HepG2 (cell line): ENCODE measurements around the gene ST3GAL5. TPM values are rescaled to one million over a fixed set of nuclear protein-coding genes. Genes with fewer than 3 reads are reported as not detected.

Experiments
- ATAC-seq: fragments of 200-7000 bp; cut with Tn5 transposase; 3 replicates; pipeline ENCODE4 v1.9.1; 2020; ENCODE audit warnings: mild to moderate bottlenecking, moderate library complexity
- BruUV-seq: library from RNA; stranded (reverse); fragments of 400-500 nt; replicated peaks from 2 replicates; lab custom pipeline; 2021; lab: Mats Ljungman, UMichigan
- CTCF ChIA-PET: fragments of 300-600 bp; formaldehyde crosslinking; extraction: SDS; loops from one replicate; lab custom pipeline; 2021; ENCODE audit warnings: low total read pairs, inconsistent platforms, low intra/inter-chr PET ratio; lab: Yijun Ruan, JAX
- POLR2A ChIA-PET: fragments of 350-600 bp; sonication (Branson Sonifier 250); formaldehyde crosslinking; loops from one replicate; lab custom pipeline; 2020; ENCODE audit warnings: antibody characterized with exemption, inconsistent platforms; lab: Yijun Ruan, JAX
- DNase-seq: peaks from one replicate; pipeline ENCODE4 v3.0.0-alpha.2; 2015; ENCODE audit warnings: low spot score
- FAIRE-seq: peaks from 3 replicates; lab custom pipeline; 2011; peaks lifted over from hg19 to GRCh38; lab: Jason Lieb, UNC
- H2AFZ ChIP-seq: one replicate; pipeline ENCODE4 v1.6.1; 2011; ENCODE audit warnings: low read length, inconsistent platforms
- H3K27ac ChIP-seq: fragments of 300-600 bp; 3 replicates; pipeline ENCODE4 v1.8.0; 2011; ENCODE audit warnings: mixed run types, mild to moderate bottlenecking, mixed read lengths, low read length, inconsistent platforms; ENCODE audit not compliant: insufficient read depth; ENCODE audit errors: extremely low read length
- H3K27me3 ChIP-seq, 2 experiments: fragments of 200-600 bp in 1 of 2; 2 replicates in 1 of 2; 3 replicates in 1 of 2; pipeline versions ENCODE4 v1.6.0 to v1.8.0; 2011; ENCODE audit warnings: low read length in 2 of 2, mild to moderate bottlenecking in 2 of 2, moderate library complexity in 2 of 2, inconsistent platforms in 1 of 2; ENCODE audit not compliant: insufficient read depth in 2 of 2, control insufficient read depth in 1 of 2
- H3K36me3 ChIP-seq, 2 experiments: fragments of 200-600 bp in 1 of 2; replicated peaks in 1 of 2; 2 replicates in 1 of 2; 3 replicates in 1 of 2; pipeline versions ENCODE4 v1.5.1 to v1.8.0; 2011; ENCODE audit warnings: low read length in 2 of 2, inconsistent platforms in 1 of 2; ENCODE audit not compliant: insufficient read depth in 2 of 2, control insufficient read depth in 1 of 2
- H3K4me1 ChIP-seq: 2 replicates; pipeline ENCODE4 v1.5.1; 2012; ENCODE audit warnings: low read length, inconsistent platforms; ENCODE audit not compliant: insufficient read depth
- H3K4me2 ChIP-seq: 2 replicates; pipeline ENCODE4 v1.6.0; 2011; ENCODE audit warnings: low read depth, low read length, inconsistent platforms
- H3K4me3 ChIP-seq, 3 experiments: fragments of 200-600 bp in 1 of 3; sonication (generic), shearing (Covaris generic) in 1 of 3; replicated peaks in 1 of 3; 2 replicates each; pipeline ENCODE4 v1.5.1; 2011 to 2016; ENCODE audit warnings: low read length in 3 of 3, inconsistent platforms in 2 of 3, low read depth in 2 of 3, mild to moderate bottlenecking in 2 of 3, control low read depth in 1 of 3, mixed read lengths in 1 of 3; ENCODE audit not compliant: insufficient read depth in 1 of 3
- H3K79me2 ChIP-seq: one replicate; pipeline ENCODE4 v1.6.1; 2011; ENCODE audit warnings: low read length, inconsistent platforms; ENCODE audit not compliant: insufficient read depth
- H3K9ac ChIP-seq: 2 replicates; pipeline ENCODE4 v1.6.0; 2011; ENCODE audit warnings: mild to moderate bottlenecking, low read depth, low read length, inconsistent platforms; ENCODE audit not compliant: insufficient read depth
- H3K9me3 ChIP-seq: 2 replicates; pipeline ENCODE4 v1.5.1; 2012; ENCODE audit warnings: mild to moderate bottlenecking, low read length
- H4K20me1 ChIP-seq: 2 replicates; pipeline ENCODE4 v1.6.0; 2011; ENCODE audit warnings: inconsistent platforms, mild to moderate bottlenecking, low read length, moderate library complexity; ENCODE audit not compliant: insufficient read depth
- FOSL2 ChIP-seq: sonication (generic); formaldehyde crosslinking; IDR thresholded peaks from 2 replicates; pipeline ENCODE4 v1.4.0; 2020; ENCODE audit warnings: missing genetic modification reagents
- HOXD1 ChIP-seq: sonication (generic); formaldehyde crosslinking; IDR thresholded peaks from 2 replicates; pipeline ENCODE4 v1.5.0; 2020; ENCODE audit warnings: missing genetic modification reagents
- SMYD3 ChIP-seq: sonication (generic); formaldehyde crosslinking; IDR thresholded peaks from 2 replicates; pipeline ENCODE4 v1.8.1; 2023; ENCODE audit warnings: mild to moderate bottlenecking, missing genetic modification reagents
- WGBS: methylation state at CpG from one replicate; pipeline ENCODE4 v1.1.6; 2017; ENCODE audit warnings: low lambda C conversion rate; 5-methylcytosine and 5-hydroxymethylcytosine counted together
- in situ Hi-C: cut with HindIII; loops from 2 replicates; pipeline ENCODE4 v1.10.0; 2017; ENCODE audit warnings: low pct_unique_long_range_greater_than_20kb; ENCODE audit not compliant: extremely low pct_ligation_motif_present
- intact Hi-C: fragments of 100-400 bp; cut with micrococcal nuclease; formaldehyde crosslinking; loops from one replicate; pipeline ENCODE4 v1.10.0; 2022; ENCODE audit not compliant: unreplicated experiment
- polyA plus RNA-seq, 8 experiments: library from polyadenylated mRNA; depleted of rRNA in 3 of 8; stranded (reverse) in 7 of 8; unstranded in 1 of 8; fragments of >200 nt; fragmentation: Illumina TruSeq in 4 of 8; extraction: Trizol in 4 of 8; gene quantifications; 2 replicates each; pipeline versions ENCODE4 v1.2.1 to v1.2.3, GENCODE V29; 2011 to 2016; ENCODE audit warnings: low read depth in 4 of 8, missing spikeins in 1 of 8, mixed read lengths in 1 of 8; ENCODE audit not compliant: insufficient read depth in 1 of 8
- total RNA-seq, 5 experiments: library from RNA; depleted of rRNA; stranded (reverse); fragments of >200 nt; fragmentation: Illumina TruSeq; extraction: Trizol; gene quantifications; 2 replicates each; pipeline ENCODE4 v1.2.3, GENCODE V29; 2016; ENCODE audit warnings: low read depth in 1 of 5
- TF ChIP-seq, protein P1 (sequence below): sonication (generic); formaldehyde crosslinking; IDR thresholded peaks from 2 replicates; pipeline ENCODE4 v1.8.1; 2023; ENCODE audit warnings: mild to moderate bottlenecking, inconsistent platforms, moderate library complexity, missing genetic modification reagents, borderline replicate concordance

Gene ST3GAL5
- total and polyA plus RNA-seq, 2 of the 13 experiments (the other 11 are each of a cell fraction or from before 2014, with no cell fraction given) = 1.3 to 2.0 TPM

- H3K4me3 ChIP-seq = no peak overlapping the region
- no peak for ATAC-seq
- no peaks in the 10 kb centered on the region for H4K20me1 ChIP-seq
- intact Hi-C loops (no loop called here), in situ Hi-C loops (no loop called here)
- no peak for DNase-seq
- ChIA-PET POLR2A (interaction anchor here (1.5 kb wide), 1 partner anchor 13 kb away, joined by 3 read pairs; no protein-coding TSS in a partner anchor), CTCF (no interaction called here)
- 70% methylated on average over 4 of the region's 4 CpGs for WGBS
- H3K4me2 ChIP-seq = no peak overlapping the region
- H3K4me1 ChIP-seq = peaks cover 52% of the 10 kb centered on the region
- no peak for FAIRE-seq
- H3K27me3 ChIP-seq = no peaks in the 10 kb centered on the region; a peak in 1 of 5 replicates
- no peak overlapping the region for H2AFZ ChIP-seq
- no peak overlapping the region for H3K9ac ChIP-seq
- H3K36me3 ChIP-seq = no peaks in the 10 kb centered on the region
- no peaks in the 10 kb centered on the region for H3K79me2 ChIP-seq
- H3K27ac ChIP-seq = no peak overlapping the region
- BruUV-seq = no TSS peak
- H3K9me3 ChIP-seq = no peaks in the 10 kb centered on the region
- no peak for TF ChIP-seq HOXD1 (CRISPR knock-in tag)
- TF ChIP-seq, protein P1, sequence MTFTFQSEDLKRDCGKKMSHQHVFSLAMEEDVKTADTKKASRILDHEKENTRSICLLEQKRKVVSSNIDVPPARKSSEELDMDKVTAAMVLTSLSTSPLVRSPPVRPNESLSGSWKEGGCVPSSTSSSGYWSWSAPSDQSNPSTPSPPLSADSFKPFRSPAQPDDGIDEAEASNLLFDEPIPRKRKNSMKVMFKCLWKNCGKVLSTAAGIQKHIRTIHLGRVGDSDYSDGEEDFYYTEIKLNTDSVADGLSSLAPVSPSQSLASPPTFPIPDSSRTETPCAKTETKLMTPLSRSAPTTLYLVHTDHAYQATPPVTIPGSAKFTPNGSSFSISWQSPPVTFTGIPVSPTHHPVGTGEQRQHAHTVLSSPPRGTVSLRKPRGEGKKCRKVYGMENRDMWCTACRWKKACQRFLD (CRISPR knock-in tag) = no peak
Measured at GRCh38 chr2:85793584-85793983, 95.2 kb downstream of the ST3GAL5 start.

- peaks cover 55% of the 10 kb centered on the region for H3K4me1 ChIP-seq
- no peaks in the 10 kb centered on the region for H3K79me2 ChIP-seq
- no peaks in the 10 kb centered on the region for H4K20me1 ChIP-seq
- H2AFZ ChIP-seq = no peak overlapping the region
- FAIRE-seq (no peak), ATAC-seq (no peak), DNase-seq (no peak)
- no peaks in the 10 kb centered on the region for H3K9me3 ChIP-seq
- H3K4me2 ChIP-seq = no peak overlapping the region
- H3K36me3 ChIP-seq = no peaks in the 10 kb centered on the region
- no peak overlapping the region for H3K4me3 ChIP-seq
- CTCF ChIA-PET = no interaction called here
- no peak overlapping the region for H3K9ac ChIP-seq
- no peak overlapping the region for H3K27ac ChIP-seq
- POLR2A ChIA-PET = no interaction called here
- WGBS = 83% methylated on average over 8 of the region's 8 CpGs
- BruUV-seq = no TSS peak
- TF ChIP-seq SMYD3 (CRISPR knock-in tag) = no peak
- peak; percentile 46; the same call in 1 of the 2 replicates for TF ChIP-seq FOSL2 (CRISPR knock-in tag)
- no peaks in the 10 kb centered on the region; a peak in 1 of 5 replicates for H3K27me3 ChIP-seq
- in situ Hi-C loops = no loop called here
- intact Hi-C loops = no loop called here
Measured at GRCh38 chr2:85792783-85793441, 95.9 kb downstream of the ST3GAL5 start.
